ENCODE results near the gene HELQ.

HELQ gene

DNA sequence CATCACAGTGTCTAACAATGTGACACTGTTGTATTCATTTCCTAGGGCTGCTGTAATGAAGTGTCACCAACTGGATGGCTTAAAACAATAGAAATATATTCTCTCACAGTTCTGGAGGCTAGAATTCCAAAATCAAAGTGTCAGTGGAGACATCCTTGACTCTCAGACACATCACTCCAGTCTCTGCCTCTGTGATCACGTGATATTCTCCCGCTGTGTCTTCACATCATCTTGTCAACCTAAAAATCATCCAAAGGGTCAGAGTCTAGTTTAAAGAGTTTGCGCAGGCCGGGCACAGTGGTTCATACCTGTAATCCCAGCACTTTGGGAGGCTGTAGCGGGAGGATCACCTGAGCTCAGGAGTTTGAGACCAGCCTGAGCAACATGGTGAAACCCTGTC lies 84.4 kb downstream of the HELQ start:
- TF ChIP-seq, protein P1, sequence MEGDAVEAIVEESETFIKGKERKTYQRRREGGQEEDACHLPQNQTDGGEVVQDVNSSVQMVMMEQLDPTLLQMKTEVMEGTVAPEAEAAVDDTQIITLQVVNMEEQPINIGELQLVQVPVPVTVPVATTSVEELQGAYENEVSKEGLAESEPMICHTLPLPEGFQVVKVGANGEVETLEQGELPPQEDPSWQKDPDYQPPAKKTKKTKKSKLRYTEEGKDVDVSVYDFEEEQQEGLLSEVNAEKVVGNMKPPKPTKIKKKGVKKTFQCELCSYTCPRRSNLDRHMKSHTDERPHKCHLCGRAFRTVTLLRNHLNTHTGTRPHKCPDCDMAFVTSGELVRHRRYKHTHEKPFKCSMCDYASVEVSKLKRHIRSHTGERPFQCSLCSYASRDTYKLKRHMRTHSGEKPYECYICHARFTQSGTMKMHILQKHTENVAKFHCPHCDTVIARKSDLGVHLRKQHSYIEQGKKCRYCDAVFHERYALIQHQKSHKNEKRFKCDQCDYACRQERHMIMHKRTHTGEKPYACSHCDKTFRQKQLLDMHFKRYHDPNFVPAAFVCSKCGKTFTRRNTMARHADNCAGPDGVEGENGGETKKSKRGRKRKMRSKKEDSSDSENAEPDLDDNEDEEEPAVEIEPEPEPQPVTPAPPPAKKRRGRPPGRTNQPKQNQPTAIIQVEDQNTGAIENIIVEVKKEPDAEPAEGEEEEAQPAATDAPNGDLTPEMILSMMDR (IDR thresholded peaks at IDR 0.05) = no peak
- TF ChIP-seq ZFX (IDR thresholded peaks at IDR 0.05; ENCODE audit: borderline replicate concordance) = no peak

DNA sequence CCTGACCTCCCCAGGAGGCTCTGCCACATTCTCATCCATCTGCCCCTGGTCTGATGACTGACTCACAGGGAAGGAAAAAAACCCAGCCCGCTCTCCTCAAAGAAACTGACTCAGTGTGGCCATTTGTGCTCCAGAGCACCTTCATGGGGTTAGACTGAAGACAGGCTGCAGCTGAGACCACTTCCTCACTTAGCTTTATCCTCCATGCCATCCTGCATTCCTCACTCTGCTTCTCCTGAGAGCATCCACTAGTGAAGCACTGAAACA lies 85.0 kb downstream of the HELQ start:
- TF ChIP-seq, protein P1 (IDR thresholded peaks at IDR 0.05) = no peak
- TF ChIP-seq ZFX (IDR thresholded peaks at IDR 0.05; ENCODE audit: borderline replicate concordance) = no peak
- H3K27ac ChIP-seq = no peak overlapping the region

More for the DNA sequence above, 84.4 kb downstream of the HELQ start:
- H3K27ac ChIP-seq = no peak overlapping the region

DNA sequence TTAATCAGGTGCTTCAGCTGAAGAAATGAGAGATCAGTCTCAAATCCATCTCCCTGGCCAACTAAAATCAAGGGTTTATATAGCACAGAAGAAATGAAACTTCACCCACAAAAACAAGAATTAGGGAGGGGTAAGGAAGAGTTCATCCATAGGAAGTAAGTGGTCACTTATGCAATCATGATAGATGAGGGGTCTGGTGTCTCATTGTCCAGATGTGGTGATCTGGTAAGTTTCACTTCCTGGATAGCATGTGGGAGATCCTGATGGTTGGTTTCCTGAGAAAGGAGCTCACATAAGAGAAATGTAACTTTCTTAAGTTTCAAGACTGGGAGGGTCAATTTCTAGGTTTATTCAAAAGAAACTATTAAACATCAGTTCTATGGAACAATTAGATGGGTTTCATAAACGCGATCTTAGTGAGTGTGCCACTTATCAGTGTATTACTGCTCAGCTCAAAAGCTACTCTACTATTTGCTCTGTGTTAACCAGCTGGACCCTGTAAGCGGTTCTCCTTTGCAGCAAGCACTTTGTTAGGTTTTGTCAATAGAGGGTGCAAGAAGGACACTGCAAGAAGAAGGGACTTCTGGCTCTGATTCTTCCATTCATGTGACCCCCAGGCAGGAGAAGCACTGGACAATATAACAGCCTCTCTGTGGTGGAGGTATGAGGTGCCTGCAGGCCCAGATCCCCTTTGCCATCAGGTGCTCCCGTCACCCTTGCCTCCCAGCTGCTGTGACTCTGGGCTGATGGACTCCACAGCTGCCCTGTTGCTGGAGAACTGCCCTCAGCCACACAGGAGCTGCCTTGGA lies 85.6 kb downstream of the HELQ start:
- no peak overlapping the region for H3K27ac ChIP-seq
- TF ChIP-seq ZFX (IDR thresholded peaks at IDR 0.05; ENCODE audit: borderline replicate concordance) = no peak
- TF ChIP-seq, protein P1 (IDR thresholded peaks at IDR 0.05) = no peak

GRCh38 chr4:83364312-83364711 lies 91.3 kb downstream of the HELQ start:
- H3K27ac ChIP-seq = no peak overlapping the region
- TF ChIP-seq, protein P1 (IDR thresholded peaks at IDR 0.05) = no peak
- no peak for TF ChIP-seq ZFX (IDR thresholded peaks at IDR 0.05; ENCODE audit: borderline replicate concordance)

DNA sequence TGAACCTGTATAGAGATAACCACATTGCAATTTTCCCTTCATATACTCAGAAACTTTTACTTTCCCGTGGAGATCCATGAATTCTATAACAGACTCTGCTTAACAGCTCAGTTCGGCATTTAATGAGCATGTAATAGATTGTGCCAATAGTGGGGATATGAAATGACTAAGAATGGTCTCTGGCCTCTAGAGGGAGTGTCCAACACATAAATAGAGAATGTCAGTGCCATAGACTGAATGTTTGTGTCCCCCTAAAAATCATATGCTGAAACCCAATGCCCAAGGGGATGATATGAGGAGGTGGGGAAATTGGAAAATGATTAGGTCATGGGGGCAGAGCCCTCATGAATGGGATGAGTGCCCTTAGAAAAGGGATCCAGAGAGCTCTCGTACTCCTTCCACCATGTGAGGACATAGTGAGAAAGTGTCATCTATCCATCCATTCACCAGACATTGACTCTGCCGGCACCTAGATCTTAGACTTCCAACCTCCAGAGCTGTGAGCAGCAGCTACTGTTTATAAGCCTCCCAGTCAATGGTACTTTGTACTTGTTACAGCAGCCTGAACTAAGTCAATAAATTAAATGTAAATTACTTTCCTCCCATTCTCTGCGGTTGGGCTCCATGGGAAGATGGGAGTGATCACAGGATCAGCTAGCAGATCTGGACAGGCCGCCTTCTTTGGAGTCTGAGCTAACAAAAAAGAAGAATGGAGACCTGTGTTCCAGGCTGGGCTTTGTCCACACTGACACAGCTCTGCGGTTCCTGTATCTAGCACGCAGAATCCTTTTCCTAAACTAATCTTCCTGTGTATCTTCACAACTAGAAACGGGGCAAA lies 92.9 kb downstream of the HELQ start:
- H3K27ac ChIP-seq = no peak overlapping the region
- TF ChIP-seq, protein P1 (IDR thresholded peaks at IDR 0.05) = peak; percentile 23; the same call in 1 of the 2 replicates
- TF ChIP-seq ZFX (IDR thresholded peaks at IDR 0.05; ENCODE audit: borderline replicate concordance) = no peak

GRCh38 chr4:83361416-83362103 lies 94.1 kb downstream of the HELQ start:
- no peak for TF ChIP-seq ZFX (IDR thresholded peaks at IDR 0.05; ENCODE audit: borderline replicate concordance)
- TF ChIP-seq, protein P1 (IDR thresholded peaks at IDR 0.05) = no peak
- no peak overlapping the region for H3K27ac ChIP-seq

All from 22Rv1 (cell line).